Neural crest cell (in vitro differentiated cells): ENCODE measurements around the gene ZDHHC9. TPM values are rescaled to one million over a fixed set of nuclear protein-coding genes. Genes with fewer than 3 reads are reported as not detected.

ENCODE experiments used
- DNase-seq: peaks from one replicate; pipeline ENCODE4 v3.0.0; 2021; ENCODE audit warnings: low read depth, mixed read lengths, low spot score
- H3K27ac Mint-ChIP-seq: one replicate; pipeline ENCODE4 v1.8.0; 2021; ENCODE audit warnings: mild to moderate bottlenecking, mixed read lengths; ENCODE audit not compliant: unreplicated experiment
- H3K27me3 Mint-ChIP-seq: 2 replicates; pipeline ENCODE4 v1.8.0; 2021; ENCODE audit warnings: low read depth, mild to moderate bottlenecking, mixed read lengths
- H3K36me3 Mint-ChIP-seq: 2 replicates; pipeline ENCODE4 v1.8.0; 2021; ENCODE audit warnings: low read depth, mild to moderate bottlenecking, mixed read lengths
- H3K4me1 Mint-ChIP-seq: 2 replicates; pipeline ENCODE4 v1.8.0; 2021; ENCODE audit warnings: mixed read lengths
- H3K4me3 Mint-ChIP-seq: one replicate; pipeline ENCODE4 v1.8.0; 2021; ENCODE audit warnings: mild to moderate bottlenecking, mixed read lengths
- H3K9me3 Mint-ChIP-seq: 2 replicates; pipeline ENCODE4 v1.8.0; 2021; ENCODE audit warnings: mixed read lengths
- total RNA-seq: library from RNA; stranded (reverse); gene quantifications from 2 replicates; pipeline ENCODE4 v1.2.1, GENCODE V29; 2021
- TF ChIP-seq, protein P1 (sequence below): fragments of 200-600 bp; sonication (generic); conservative IDR thresholded peaks from 2 replicates; pipeline ENCODE4 v1.5.0; 2021; ENCODE audit warnings: antibody characterized with exemption, mild to moderate bottlenecking

Gene ZDHHC9
- total RNA-seq, 1 donor from 2014 or later: 25.0 TPM

DNA sequence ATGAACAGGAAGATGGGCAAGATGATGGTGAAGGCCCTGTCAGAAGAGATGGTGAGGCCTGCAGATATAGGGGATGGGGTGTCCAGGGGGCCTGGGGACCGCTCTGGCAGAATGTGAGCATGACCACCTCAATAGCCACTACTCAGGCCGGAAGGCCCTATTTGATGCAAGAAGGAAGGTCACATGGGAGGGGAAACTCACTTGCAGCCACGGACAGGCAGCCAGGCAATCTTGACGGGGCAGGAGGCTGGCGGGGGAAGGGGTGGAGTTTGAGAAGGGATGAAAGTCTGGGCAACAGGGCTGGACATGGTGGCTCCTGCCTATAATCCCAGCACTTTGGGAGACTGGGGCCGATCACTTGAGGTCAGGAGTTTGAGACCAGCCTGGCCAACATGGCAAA lies 55.2 kb downstream of the ZDHHC9 start:
- no peak for DNase-seq
- Mint-ChIP-seq H3K27ac (no peak overlapping the region), H3K4me1 (no peaks in the 10 kb centered on the region), H3K4me3 (no peak overlapping the region), H3K27me3 (no peaks in the 10 kb centered on the region), H3K9me3 (no peaks in the 10 kb centered on the region), H3K36me3 (no peaks in the 10 kb centered on the region)
- TF ChIP-seq, protein P1, sequence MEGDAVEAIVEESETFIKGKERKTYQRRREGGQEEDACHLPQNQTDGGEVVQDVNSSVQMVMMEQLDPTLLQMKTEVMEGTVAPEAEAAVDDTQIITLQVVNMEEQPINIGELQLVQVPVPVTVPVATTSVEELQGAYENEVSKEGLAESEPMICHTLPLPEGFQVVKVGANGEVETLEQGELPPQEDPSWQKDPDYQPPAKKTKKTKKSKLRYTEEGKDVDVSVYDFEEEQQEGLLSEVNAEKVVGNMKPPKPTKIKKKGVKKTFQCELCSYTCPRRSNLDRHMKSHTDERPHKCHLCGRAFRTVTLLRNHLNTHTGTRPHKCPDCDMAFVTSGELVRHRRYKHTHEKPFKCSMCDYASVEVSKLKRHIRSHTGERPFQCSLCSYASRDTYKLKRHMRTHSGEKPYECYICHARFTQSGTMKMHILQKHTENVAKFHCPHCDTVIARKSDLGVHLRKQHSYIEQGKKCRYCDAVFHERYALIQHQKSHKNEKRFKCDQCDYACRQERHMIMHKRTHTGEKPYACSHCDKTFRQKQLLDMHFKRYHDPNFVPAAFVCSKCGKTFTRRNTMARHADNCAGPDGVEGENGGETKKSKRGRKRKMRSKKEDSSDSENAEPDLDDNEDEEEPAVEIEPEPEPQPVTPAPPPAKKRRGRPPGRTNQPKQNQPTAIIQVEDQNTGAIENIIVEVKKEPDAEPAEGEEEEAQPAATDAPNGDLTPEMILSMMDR: no peak

DNA sequence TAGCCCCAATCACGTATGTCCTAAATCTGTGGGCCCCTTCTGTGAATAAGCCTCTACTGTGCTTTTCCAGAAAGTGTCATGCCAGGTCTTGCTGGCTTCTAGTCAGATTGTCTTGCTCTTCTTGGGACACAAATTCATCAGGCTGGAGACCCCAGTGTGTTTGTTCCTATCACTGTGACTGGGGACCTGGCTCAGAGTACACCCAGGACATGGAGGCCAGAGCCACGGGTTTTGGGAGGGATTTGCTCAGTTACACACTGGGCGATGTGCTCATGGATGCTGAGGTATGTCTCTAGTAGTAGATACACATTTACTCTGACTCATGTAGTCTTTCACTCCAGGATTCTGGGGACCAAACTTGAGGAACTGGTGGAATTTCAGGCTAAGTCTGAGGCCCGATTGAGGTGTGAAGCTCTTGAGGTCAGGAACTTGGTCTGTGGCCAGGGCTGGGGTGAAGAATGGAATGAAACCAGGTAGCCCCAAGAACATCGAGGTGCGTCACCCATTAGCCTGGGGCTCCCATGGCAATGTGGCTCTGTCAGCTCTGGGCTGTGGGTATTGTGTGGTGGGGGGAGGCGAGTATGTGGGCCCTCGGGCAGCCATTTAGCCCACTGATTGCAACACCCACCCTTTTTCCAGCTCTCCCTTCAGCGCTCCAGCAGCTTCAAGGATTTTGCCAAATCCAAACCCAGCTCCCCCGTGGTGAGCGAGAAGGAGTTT lies 56.2 kb downstream of the ZDHHC9 start:
- DNase-seq: no peak
- no peaks in the 10 kb centered on the region for H3K9me3 Mint-ChIP-seq
- no peaks in the 10 kb centered on the region for H3K4me1 Mint-ChIP-seq
- H3K4me3 Mint-ChIP-seq: no peak overlapping the region
- no peak overlapping the region for H3K27ac Mint-ChIP-seq
- no peaks in the 10 kb centered on the region for H3K27me3 Mint-ChIP-seq
- H3K36me3 Mint-ChIP-seq: no peaks in the 10 kb centered on the region
- TF ChIP-seq, protein P1: no peak

DNA sequence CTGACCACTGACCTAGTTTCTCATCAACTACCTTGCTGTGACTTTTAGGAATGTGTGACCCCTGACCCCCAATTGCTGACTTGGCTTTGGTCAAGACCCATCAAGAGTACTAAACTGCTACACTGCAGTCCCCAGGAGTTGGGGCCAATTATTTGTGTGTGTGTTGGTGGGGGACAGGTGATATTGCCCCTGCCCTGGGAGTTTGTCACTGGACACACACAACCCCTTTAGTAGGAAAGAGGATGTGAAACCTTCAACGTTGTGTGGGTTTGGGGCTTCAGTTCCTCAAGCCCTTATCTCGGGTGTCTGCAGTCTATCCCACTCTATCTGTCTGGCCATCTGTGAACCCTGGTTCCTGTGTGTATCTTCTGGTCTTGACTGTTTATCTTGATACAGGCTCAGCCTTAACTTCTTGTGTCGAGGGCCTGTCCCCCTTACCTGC lies 57.5 kb downstream of the ZDHHC9 start:
- H3K27me3 Mint-ChIP-seq: no peaks in the 10 kb centered on the region
- TF ChIP-seq, protein P1: no peak
- H3K27ac Mint-ChIP-seq: no peak overlapping the region
- no peaks in the 10 kb centered on the region for H3K9me3 Mint-ChIP-seq
- no peak overlapping the region for H3K4me3 Mint-ChIP-seq
- H3K4me1 Mint-ChIP-seq: no peaks in the 10 kb centered on the region
- no peak for DNase-seq
- no peaks in the 10 kb centered on the region for H3K36me3 Mint-ChIP-seq

DNA sequence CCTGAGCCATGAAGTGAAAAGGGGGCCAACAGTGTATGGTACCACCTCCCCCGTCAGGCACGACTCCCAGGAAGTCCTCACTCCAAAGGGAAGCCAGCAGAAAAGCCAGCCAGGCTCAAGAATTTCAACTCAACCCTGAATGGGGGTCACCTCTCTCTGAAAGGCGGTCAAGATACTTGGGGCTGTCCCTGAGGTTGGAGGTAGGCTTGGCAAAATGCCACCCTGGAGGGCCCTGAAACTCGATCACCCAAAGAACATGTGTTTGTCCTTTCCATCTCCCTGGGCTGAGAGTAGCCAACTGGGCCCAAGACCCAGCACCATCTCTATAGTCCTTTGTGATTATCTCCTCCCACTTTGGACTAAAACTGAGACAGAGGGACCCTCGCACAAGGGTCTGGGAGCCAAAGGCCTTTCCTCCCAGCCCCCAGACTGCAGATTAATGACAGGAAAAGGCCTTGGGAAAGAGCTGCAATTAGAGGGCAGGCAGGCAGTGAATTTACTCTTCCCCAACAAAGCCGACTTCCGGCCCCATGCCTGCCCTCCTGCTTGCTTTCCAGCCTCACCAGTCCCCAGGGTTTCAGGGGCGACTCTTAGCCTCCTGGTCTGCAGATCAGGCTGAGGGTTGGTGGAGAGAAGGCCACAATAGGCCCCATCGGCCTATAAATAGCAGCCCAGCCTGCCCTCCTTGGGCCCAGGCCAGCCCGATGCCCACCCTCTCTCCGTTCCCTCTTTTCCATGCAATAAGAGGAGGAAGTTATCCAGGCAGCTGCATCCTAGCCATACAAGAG lies 58.3 kb downstream of the ZDHHC9 start:
- Mint-ChIP-seq H3K27me3 (no peaks in the 10 kb centered on the region), H3K27ac (no peak overlapping the region), H3K4me3 (no peak overlapping the region), H3K36me3 (no peaks in the 10 kb centered on the region), H3K9me3 (no peaks in the 10 kb centered on the region), H3K4me1 (no peaks in the 10 kb centered on the region)
- TF ChIP-seq, protein P1: no peak
- no peak for DNase-seq

DNA sequence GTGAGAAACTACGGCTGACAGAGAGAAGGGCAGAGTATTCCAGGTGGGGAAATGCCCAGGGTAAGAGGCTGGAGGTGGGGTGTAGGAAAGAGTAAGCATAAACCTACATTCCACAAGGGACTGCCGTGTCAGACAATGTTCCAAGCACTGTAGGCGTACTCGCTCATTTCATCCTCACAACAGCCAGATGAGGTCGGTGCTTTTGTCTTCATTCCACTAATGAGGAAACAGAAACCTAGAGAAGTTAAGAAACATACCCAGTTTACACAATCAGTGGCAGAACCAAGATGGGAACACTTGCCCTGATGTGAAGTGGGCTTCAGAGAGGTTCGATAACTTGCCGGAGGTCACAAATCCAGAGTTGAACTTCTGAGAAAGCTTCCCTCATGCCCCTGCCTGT lies 59.3 kb downstream of the ZDHHC9 start:
- H3K4me1 Mint-ChIP-seq: no peaks in the 10 kb centered on the region
- DNase-seq: no peak
- TF ChIP-seq, protein P1: no peak
- no peaks in the 10 kb centered on the region for H3K27me3 Mint-ChIP-seq
- H3K9me3 Mint-ChIP-seq: peaks cover 4% of the 10 kb centered on the region
- no peak overlapping the region for H3K4me3 Mint-ChIP-seq
- no peak overlapping the region for H3K27ac Mint-ChIP-seq
- peaks cover under 1% of the 10 kb centered on the region for H3K36me3 Mint-ChIP-seq
